Omental fat pad (tissue), 4 donors: ENCODE data around the gene DYRK2. TPM values are rescaled to one million over a fixed set of nuclear protein-coding genes. Genes with fewer than 3 reads are reported as not detected.

Source experiments
- ATAC-seq: fragments of 150-250 bp; one replicate; pipeline ENCODE4 v1.9.1; 2016; ENCODE audit warnings: mild to moderate bottlenecking, moderate library complexity; ENCODE audit not compliant: low FRiP score
- DNase-seq: peaks from one replicate; pipeline ENCODE4 v3.0.0-alpha.2; 2019; ENCODE audit warnings: low spot score
- total RNA-seq, 4 donors: library from RNA; depleted of rRNA; stranded (reverse); fragments of >200 nt; gene quantifications; one replicate each; pipeline ENCODE4 v1.1.0, GENCODE V29; 2016
- TF ChIP-seq, protein P1 (sequence below), 3 donors: fragments of 450-650 bp; IDR thresholded peaks; one replicate each; pipeline ENCODE4 v1.5.1; 2016 to 2017; ENCODE audit warnings: antibody characterized with exemption in 3 of 3, mild to moderate bottlenecking in 3 of 3, moderate library complexity in 2 of 3

The DYRK2 gene
- total RNA-seq, 4 donors from 2014 or later: 9.1 to 23.4 (median 18.4) TPM

DNA sequence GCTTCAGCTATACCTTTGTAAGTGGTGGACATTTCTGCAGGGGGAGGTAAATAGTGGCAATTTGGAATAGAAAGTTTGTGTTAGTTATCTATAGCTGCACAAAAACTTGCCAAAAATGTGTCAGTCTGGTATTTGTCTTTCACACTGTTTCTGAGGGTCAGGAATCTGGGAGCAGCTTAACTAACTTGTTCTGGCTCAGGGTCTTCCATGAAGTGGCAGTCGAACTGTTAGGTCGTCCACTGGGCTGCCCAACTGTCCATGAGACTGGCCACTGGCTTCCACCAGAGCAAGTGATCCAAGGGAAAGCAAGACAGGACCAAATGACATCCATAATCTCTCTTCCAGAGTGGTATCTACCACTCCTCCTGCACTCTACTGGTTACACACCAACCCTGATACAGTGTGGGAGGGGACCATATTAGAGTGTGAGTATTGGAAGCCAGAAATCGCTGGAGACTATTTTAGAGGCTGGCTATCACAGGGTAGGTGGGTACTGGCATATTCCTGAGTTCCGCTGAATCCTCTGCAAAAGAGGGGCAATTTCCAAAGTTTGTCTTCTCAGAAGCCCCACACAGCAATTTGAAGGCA lies 60.9 kb downstream of the DYRK2 start:
- TF ChIP-seq, protein P1, sequence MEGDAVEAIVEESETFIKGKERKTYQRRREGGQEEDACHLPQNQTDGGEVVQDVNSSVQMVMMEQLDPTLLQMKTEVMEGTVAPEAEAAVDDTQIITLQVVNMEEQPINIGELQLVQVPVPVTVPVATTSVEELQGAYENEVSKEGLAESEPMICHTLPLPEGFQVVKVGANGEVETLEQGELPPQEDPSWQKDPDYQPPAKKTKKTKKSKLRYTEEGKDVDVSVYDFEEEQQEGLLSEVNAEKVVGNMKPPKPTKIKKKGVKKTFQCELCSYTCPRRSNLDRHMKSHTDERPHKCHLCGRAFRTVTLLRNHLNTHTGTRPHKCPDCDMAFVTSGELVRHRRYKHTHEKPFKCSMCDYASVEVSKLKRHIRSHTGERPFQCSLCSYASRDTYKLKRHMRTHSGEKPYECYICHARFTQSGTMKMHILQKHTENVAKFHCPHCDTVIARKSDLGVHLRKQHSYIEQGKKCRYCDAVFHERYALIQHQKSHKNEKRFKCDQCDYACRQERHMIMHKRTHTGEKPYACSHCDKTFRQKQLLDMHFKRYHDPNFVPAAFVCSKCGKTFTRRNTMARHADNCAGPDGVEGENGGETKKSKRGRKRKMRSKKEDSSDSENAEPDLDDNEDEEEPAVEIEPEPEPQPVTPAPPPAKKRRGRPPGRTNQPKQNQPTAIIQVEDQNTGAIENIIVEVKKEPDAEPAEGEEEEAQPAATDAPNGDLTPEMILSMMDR (IDR thresholded peaks at IDR 0.05): no peak
- no peak for ATAC-seq

DNA sequence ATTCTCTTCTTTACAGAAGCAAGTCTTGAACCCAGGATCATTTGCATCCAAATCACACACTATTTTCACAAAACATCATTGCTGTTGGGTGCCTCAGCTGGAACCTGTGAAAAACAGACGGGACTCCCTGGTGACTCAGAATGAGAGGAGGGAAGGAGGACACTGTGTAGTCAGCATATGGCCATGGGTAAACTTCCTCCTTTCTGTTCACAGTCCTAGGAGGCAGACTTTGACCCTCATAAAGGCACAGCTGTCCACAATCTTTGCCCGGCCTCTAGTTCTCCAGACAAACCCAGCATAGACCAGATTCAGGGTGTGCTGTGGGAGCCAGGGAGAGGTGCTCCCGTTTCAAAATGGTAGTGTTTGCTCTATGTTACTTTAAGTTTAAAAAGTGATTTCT lies 62.0 kb downstream of the DYRK2 start:
- ATAC-seq: no peak
- no peak for DNase-seq
- TF ChIP-seq, protein P1 (IDR thresholded peaks at IDR 0.05): no peak

More for the DNA sequence above, 60.9 kb downstream of the DYRK2 start:
- no peak for DNase-seq

DNA sequence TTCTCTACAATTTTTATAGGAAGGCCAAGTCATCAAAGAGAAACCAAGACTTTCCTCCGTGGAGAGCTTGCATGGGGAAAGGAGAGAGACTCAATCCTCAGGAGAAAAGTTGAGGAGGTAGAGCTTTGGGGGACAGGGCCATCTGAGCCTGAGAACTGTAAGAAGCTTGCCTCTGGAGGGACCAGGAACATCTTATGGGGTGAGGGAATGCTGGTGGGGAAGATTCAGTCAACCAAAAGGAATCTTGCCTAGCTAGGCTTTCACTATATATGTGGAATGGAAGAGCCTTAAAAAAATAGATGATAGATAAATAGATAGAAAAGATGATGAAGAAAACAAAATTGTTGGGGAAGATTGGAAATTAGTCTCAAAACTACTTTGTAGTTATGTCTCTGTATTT lies 63.5 kb downstream of the DYRK2 start:
- ATAC-seq (no peak), DNase-seq (no peak)
- TF ChIP-seq, protein P1 (IDR thresholded peaks at IDR 0.05): no peak

DNA sequence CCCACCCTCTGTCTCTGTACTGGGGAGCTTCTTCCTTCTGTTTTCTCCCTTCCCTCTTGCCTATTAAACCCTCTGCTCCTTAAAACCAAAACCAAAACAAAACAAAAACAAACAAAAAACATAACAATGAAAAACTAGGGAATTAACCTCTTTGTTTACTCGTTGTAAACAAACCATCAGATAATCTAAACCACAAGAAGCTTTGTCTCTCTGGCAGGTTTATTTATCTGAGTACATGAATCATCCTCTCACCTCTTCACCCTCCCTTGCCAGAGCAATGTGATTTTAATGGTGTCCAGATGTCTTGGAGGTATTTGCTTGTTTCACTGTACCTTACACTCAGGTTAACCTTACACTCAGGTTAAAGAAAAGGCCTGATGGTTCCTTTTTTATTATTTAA lies 66.1 kb downstream of the DYRK2 start:
- TF ChIP-seq, protein P1 (IDR thresholded peaks at IDR 0.05): no peak
- DNase-seq: no peak
- no peak for ATAC-seq
